ENCODE results near the gene UNC45A.
"Not testable (repeated sequence)": the region's sequence is repeated elsewhere in the genome, so short reads cannot be mapped to it uniquely, and the experiment has no call there.

UNC45A gene

DNA sequence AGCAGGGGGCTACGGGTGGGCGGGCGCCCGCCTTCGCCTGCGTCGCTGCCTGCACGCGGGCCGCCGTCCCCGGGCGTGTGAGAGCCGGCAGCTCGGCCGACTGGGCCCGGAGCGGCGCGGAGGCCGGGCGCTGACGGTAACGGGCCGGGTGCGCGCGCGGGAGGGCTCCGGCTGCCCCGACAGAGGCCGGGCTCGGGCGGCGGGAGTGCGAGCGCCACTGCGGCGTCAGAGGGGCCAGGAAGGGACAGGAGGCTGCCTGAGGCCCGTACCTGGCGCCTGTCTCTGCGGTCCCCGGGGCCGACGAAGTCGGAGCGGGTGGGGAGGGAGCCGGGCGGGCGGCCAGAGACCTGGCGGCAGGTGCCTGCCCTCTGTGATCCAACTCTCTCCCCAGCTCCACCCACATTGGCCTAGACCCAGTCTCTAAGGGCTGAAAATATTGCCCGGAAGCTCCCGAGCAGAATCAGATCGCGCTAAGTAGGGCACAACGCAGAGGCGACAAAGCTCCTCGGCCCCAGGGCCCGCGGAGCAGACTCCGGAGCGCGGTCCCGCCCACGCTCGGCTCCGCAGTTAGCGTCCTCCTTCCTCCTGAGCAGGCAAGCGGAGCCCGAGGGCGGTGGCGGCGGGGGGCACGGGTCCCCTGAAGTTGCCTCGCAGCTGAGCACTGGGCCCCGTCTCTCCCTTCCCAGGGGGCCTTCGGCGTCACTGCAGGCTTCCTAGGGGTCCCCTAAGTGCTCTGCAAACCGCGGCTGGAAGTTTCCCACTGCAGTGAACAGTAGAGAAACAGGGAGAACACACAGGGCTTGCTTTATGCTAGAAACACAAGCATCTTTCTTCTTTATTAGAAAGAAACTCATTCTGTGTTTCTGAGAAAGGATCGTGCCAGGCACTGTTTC, 32.0 kb upstream of the UNC45A start, which contains the start of gene MAN2A2:
MAN2A2 (plus strand) TSS at position 463 of the 893 bp plus-strand sequence. CDS start 906 bp downstream, outside the sequence.
- peak; percentile 35 to 51 for DNase-seq

DNA sequence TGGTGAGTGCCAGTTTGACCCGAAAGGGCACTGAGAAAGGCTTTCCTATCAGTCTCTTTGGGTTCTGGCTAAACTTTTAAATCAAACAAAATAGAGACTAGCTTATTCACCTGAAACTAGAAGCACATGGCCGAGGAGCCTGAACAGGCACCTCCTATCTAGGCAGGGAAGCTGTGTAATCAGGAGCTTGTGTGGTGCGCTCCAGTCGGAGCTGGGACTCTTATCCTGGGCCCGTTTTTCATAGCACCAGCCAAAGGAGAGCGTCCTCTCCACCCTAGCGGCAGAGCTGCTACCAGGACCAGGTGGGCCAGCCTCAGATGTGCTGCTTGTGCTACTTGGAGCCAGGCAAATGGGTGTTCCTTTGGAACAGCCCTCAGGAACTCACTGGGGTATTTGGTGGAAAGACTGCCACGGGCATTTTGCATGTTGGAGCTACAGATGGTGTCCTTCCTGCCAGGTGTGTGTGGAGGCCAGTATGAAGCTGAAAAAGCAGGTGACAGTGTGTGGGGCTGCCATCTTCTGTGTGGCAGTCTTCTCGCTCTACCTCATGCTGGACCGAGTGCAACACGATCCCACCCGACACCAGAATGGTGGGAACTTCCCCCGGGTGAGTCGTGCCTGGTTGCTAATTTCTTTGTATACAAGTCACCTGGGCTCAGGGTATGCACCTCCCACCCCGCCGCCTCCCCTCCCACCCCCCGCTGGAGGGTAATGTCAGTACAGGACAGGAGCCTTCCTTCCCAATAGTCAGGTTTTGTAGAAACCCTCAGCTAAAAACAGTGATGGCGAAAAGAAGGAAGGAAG, 31.1 kb upstream of the UNC45A start:
- peak; percentile 26 to 33 for DNase-seq

DNA sequence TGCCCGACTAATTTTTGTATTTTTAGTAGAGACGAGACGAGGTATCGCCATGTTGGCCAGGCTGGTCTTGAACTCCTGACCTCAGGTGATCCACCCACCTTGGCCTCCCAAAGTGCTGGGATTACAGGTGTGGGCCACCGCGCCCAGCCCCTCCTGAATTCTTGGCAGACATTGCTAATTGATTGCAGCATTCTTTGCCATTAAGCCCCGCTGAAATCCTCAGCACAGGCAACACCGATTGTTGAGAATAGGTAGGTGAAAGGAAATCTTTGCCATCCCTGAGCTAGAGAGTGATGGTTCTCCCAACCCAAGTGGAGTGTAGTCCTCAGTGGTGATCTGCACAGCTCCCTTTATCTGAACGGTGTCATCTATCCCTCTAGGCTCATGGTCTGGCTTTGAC, 30.3 kb upstream of the UNC45A start:
- DNase-seq = no peak

DNA sequence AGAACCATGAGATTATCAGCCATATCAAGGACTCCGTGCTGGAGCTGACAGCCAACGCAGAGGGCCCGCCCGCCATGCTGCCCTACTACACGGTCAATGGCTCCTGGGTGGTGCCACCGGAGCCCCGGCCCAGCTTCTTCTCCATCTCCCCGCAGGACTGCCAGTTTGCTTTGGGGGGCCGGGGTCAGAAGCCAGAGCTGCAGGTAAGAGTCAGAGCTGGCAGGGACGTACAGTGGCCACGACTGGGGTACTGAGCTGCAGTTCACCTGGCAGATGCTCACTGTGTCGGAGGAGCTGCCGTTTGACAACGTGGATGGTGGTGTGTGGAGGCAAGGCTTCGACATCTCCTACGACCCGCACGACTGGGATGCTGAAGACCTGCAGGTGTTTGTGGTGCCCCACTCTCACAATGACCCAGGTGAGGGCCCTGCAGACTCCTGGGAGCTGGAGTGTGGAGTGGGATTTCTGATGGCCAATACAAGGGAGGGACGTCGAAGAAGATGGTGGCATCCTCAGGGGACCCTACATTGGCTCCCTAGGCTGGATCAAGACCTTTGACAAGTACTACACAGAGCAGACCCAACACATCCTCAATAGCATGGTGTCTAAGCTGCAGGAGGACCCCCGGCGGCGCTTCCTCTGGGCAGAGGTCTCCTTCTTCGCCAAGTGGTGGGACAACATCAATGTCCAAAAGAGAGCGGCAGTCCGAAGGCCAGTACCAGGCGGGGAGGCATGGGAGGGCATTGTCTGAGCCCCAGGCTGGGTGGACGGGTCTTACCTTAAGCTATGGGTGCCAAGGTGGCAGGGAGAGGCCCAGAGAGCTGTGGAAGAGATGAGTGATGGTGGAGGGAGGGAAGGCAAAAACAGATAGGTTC, 29.5 kb upstream of the UNC45A start:
- DNase-seq = no peak

DNA sequence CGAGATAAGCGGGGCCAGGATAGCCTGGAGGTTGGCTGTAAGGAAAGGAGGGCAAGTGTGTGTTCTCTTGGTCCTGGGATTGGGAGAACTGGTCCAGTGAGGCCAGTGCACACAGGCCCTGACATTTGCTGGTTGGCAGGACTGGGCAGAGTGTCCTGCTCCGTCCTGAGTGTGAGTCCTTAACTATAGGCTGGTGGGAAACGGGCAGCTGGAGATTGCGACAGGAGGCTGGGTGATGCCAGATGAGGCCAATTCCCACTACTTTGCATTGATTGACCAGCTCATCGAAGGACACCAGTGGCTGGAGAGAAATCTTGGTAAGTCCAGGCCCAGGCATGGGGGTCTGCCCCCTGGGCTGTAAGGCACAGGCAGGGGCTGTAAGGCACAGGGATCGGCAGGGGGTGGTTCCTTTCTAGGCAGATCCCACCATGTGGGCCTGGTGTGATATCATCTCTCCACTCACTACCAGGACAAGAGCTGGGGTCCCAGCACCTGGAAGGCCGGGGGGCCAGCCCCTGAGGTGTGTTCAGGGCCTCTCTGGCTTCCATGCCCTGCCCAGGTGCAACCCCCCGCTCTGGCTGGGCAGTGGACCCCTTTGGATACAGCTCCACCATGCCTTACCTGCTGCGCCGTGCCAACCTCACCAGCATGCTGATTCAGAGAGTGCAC, 28.8 kb upstream of the UNC45A start:
- DNase-seq = no peak

DNA sequence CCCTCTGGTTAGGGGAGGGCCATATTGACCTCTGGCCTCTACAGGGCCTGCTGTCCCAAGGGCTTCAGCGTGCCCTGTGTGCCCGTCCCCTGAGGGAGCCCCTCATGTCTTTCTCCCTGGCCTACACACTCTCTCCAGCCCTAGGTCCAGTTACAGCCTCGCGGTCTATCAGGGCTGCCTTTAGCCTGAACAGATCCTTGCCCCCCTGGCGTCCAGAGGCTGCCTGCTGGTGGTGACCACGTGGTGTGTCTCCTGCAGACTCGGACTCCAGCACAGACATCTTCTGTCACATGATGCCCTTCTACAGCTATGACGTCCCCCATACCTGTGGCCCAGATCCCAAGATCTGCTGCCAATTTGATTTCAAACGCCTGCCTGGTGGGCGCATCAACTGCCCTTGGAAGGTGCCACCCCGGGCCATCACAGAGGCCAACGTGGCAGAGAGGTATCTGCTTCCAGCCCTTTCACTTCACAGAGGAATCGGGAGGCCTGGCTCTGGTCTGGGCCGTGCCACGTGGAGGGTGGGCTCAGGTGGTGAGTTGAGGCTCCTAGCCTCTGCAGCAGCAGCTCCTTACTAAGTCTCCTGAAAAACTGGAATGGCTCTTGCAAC, 27.9 kb upstream of the UNC45A start:
- DNase-seq = no peak

DNA sequence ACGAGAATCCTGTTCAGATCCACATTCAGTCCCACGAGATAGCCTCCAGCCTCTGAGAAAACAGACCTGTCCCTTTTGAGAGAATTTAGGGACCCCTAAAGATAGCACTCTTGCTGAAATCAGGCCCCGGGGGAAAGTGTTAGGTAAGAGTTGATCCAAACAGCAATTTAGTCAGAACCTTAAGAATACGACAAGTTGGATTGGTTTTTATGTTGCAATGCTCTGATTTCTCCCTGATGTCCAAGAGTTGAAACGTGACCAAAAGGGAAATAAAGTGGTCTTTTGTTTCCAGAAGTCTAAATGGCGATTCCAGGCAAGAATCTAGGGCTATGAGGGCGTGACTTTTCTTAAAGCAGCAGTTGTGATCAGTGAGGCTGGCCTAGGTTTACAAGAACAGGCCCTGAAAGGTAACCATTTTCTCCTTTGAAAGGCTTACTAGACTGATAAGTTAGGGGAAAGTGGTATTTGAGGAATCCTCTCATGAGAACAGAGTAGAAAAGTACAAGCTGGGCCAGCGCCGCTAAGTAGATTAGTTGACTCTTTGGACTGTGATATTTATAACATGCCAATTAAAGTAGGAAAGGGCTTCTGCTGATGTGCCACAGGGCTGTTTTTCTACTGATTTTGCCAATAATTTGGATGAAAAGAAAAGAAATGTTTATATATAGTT, 27.1 kb upstream of the UNC45A start:
- no peak for DNase-seq

DNA sequence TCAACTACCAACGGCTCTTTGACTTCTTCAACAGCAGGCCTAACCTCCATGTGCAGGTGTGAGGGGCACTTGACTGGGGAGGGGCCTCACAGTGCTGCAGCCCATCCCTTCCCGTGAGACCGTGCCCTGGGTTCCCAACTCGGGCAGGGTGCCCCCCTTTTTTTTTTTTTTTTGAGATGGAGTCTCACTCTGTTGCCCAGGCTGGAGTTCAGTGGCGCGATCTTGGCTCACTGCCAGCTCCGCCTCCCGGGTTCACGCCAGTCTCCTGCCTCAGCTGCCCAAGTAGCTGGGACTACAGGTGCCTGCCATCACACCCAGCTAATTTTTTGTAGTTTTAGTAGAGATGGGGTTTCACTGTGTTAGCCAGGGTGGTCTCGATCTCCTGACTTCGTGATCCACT, 25.6 kb upstream of the UNC45A start:
- not testable (repeated sequence) for DNase-seq

DNA sequence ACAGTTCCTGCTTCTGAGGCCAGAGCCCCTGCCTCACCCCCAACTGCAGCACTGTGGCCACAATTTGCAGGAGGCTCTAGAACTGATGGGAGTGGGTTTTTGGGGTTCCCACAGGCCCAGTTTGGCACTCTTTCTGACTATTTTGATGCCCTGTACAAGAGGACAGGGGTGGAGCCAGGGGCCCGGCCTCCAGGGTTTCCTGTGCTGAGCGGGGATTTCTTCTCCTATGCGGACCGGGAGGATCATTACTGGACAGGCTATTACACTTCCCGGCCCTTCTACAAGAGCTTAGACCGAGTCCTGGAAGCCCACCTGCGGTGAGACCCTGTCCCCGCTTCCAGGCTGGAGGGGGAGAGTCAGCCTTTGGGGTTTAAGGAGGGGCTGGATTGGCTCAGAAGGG, 25.1 kb upstream of the UNC45A start:
- no peak for DNase-seq

DNA sequence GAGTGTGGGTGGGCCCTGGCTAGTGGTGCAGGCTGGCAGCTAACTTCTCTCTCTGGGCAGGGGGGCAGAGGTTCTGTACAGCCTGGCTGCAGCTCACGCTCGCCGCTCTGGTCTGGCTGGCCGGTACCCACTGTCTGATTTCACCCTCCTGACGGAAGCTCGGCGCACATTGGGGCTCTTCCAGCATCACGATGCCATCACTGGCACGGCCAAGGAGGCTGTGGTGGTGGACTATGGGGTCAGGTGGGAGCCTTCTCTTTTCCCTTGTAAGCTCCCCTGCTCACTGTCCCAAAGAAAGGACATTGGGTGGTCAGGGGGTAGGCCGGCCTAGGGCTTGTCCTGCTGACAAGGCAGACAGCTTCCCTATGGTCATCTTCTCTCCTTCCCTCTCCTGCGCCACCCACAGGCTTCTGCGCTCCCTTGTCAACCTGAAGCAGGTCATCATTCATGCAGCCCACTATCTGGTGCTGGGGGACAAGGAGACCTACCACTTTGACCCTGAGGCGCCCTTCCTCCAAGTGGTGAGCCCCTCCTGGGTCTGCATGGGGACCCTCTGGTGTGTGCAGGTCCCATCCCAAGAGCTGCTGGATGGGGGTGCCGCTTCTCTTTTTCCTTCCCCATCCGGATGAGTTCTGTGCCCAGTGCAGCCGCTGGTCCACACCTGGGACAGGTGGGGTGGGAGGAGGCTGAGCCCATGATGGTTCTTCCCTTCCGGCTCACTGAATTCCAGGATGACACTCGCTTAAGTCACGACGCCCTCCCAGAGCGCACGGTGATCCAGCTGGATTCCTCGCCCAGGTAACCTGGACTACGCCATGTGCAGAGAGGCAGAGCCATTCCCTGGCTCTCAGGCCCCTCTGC, 24.4 kb upstream of the UNC45A start:
- no peak for DNase-seq

DNA sequence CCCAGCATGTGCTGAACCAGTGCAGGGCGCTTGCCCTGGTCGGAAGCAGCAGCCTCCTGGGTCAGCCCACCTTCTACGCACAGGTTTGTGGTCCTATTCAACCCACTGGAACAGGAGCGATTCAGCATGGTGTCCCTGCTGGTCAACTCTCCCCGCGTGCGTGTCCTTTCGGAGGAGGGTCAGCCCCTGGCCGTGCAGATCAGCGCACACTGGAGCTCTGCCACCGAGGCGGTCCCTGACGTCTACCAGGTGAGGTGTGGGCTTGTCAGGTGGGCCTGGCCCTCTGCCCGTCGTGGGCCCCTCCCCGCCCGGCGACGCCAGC, 23.8 kb upstream of the UNC45A start:
- DNase-seq = no peak

DNA sequence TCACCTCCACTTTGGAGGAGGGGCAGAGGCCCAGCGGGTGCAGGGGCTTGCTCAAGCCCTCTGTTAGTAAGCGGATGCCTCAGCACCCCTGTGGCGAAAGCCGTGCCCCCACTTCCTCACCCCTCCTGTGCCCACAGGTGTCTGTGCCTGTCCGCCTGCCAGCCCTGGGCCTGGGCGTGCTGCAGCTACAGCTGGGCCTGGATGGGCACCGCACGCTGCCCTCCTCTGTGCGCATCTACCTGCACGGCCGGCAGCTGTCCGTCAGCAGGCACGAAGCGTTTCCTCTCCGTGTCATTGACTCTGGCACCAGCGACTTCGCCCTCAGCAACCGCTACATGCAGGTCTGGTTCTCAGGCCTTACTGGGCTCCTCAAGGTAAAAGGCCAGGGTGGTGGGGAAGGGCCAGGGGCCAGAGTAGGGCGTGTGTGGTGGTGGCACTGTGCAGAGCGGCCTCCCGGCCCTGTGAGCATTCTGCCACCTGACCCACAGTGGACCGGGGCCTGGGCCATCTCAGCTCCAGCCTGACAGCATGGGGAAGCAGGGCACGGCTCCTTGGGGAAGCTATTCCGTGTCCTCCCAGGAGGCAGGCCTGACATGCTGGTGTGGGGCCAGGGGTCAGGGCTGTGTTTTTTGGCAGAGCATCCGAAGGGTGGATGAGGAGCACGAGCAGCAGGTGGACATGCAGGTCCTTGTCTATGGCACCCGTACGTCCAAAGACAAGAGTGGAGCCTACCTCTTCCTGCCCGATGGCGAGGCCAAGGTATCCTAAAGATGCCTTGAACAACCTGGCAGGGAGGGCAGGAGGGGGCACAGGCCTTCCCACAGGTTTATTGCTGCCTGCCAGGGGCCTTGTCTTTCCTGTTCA, 22.9 kb upstream of the UNC45A start:
- no peak for DNase-seq

DNA sequence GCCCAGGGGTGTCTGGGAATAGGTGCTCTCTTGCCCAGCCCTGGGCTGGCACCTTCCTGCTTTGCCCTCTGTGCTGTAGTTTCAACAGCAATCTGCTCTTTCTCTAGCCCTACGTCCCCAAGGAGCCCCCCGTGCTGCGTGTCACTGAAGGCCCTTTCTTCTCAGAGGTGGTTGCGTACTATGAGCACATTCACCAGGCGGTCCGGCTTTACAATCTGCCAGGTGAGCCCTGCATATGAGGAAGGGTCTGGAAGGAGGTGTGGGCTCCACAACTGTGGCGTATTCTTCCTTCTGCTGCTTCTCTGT, 22.4 kb upstream of the UNC45A start:
- DNase-seq = no peak

DNA sequence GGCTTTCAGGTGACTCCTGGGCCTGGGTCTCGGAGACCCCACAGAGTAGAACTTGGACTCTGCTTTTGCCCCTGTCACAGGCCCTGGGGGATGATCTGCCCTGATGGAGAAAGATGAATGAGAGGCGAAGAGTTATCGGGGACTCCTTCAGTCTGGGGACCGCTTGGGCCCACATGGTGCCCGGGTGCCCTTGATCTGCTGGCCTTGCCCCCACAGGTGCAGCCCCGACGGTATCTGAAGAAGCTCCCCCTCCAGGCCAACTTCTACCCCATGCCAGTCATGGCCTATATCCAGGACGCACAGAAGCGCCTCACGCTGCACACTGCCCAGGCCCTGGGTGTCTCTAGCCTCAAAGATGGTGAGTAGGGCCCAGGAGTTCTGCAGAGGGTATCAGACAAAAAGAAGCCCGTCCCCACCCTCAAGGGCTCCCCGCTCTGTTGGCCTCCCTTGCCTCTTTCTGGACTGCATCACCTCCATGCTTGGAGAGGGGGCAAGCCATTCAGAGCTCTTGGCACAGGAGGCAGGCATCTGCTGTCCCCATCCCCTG, 21.6 kb upstream of the UNC45A start:
- no peak for DNase-seq

DNA sequence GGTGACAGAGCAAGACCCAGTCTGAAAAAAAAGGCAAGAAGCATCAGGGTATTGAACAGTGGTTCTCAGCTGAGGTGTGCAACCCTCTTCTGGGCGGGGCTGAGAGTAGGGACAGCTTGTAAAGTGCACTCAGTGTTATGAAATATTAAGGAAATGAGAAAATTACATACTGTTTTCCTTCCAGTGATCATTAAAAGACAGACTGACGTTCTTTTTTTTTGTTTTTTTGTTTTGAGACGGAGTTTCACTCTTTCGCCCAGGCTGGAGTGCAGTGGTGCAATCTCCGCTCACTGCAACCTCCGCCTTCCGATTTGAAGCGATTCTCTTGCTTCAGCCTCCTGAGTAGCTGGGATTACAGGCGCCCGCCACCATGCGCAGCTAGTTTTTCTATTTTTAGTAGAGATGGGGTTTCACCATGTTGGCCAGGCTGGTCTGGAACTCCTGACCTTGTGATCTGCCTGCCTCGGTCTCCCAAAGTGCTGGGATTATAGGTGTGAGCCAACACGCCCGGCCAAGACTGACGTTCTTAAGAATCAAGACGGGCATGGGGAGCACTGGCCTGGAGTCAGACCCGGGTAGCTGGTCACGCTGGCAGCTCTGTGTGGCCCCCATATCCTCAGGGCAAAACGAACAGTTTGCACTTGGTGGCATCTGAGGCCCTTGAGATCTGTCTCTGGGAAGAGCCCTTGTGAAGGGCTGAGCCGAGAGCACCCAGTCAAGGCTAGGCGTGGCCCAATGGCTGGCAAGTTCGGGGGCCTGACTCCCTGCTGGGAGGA, 20.6 kb upstream of the UNC45A start:
- DNase-seq = no peak

DNA sequence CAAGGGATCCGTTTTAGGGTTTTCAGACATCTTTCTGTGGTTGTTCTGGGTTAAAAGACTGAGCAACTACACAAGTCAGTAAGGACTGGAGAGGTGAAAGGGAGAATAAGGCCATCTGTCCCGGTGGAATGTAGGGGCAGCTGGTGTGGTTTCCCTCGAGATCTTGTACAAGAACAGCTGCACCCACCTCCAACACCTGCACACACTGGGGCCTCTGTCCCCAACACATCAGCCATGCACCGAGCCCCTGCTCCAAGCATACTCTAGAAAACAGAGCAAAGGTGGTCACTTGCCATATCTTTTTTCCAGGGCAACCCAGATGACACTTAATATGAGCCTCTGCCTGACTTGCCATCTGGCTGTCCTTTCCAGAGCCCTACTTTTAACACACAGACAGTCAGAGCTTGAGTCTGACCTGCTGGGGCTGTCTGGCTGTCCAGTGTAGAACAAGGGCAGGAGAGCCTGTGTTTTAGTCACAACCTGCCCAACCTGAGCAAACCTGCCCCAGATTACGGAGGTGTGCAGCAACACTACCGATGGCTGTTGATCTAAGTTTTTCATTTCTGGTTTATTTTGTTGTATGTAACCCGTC, 19.8 kb upstream of the UNC45A start:
- DNase-seq = no peak

DNA sequence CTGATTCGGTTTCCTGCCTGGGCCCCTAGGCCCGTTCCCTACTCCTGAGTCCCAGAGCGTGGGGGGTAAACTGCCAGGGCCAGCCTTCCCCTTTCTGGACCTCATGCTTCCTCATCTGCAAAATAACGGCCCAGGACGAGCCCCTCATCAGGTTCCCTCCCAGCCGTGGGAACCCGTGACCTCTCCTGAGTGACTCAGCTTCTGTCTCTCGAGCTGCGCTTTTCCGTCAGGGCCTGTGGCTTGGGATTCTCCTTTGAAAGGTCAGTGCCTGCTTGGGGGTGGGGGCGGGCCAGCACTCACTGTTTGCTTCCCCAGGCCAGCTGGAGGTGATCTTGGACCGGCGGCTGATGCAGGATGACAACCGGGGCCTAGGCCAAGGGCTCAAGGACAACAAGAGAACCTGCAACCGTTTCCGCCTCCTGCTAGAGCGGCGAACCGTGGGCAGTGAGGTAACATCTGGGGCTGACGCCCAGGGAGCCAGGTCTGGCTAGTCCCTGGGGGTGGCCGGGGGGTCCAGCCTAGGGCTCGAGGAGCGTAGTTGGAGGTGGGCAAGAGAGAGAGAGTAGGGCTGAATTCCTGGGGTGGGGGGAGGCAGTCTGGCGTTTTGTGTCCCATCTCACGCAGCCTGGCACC, 19.2 kb upstream of the UNC45A start:
- DNase-seq = peak; percentile 29 to 30

DNA sequence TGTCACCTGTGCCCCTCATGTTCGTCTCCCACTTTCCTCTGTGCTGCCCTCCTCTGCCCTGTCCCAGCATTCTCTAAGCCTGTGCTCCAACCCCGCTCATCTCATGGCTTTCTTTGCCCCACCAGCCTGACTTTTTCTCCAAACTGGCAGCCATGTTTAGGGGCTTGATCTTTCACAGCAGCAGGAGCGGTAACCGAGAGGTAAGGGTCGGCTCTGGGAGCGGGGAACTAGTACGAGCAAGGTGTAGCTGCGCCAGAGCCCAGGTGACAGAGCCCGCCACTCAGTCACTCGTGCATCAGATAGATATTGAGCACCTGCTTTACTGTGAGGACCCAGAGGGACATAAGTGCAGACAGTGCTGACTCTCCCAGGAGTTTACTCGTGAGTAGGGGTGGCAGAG, 18.6 kb upstream of the UNC45A start:
- DNase-seq = no peak
